ENCODE measurements around the gene SERINC5. TPM values are rescaled to one million over a fixed set of nuclear protein-coding genes. Genes with fewer than 3 reads are reported as not detected.

The SERINC5 gene
- total and polyA plus RNA-seq, 8 donors: 36.7 to 80.7 (median 47.1) TPM

GRCh38 chr5:80231243-80231642 is 24.6 kb downstream of the SERINC5 start:
- intact Hi-C loops (cut with DNase I): no loop called here
- peaks cover 5 to 12% of the 10 kb centered on the region in 2 donors for H3K4me1 ChIP-seq
- no peak for DNase-seq
- TF ChIP-seq CTCF (IDR thresholded peaks at IDR 0.05): no peak
- no peaks in the 10 kb centered on the region for H3K36me3 ChIP-seq
- no peaks in the 10 kb centered on the region for H3K9me3 ChIP-seq
- ATAC-seq: no peak
- H3K27ac ChIP-seq: no peak overlapping the region
- no peaks in the 10 kb centered on the region for H3K27me3 ChIP-seq
- H3K4me3 ChIP-seq: no peak overlapping the region

GRCh38 chr5:80230269-80230992 is 25.4 kb downstream of the SERINC5 start:
- Histone ChIP-seq H3K9me3 (no peaks in the 10 kb centered on the region), H3K27me3 (no peaks in the 10 kb centered on the region), H3K36me3 (no peaks in the 10 kb centered on the region), H3K27ac (no peak overlapping the region), H3K4me1 (peaks cover 5 to 12% of the 10 kb centered on the region in 2 donors), H3K4me3 (no peak overlapping the region)
- DNase-seq (no peak), ATAC-seq (no peak)
- TF ChIP-seq CTCF (IDR thresholded peaks at IDR 0.05): no peak
- intact Hi-C loops (cut with DNase I): no loop called here

- no peak overlapping the region for H3K4me3 ChIP-seq
- intact Hi-C loops (cut with DNase I): no loop called here
- no peak for TF ChIP-seq CTCF (IDR thresholded peaks at IDR 0.05)
- H3K9me3 ChIP-seq: no peaks in the 10 kb centered on the region
- ATAC-seq (peak; percentile 78), DNase-seq (no peak)
- peaks cover 5 to 12% of the 10 kb centered on the region in 2 donors for H3K4me1 ChIP-seq
- H3K27ac ChIP-seq: peak overlapping the region in 1 of 2 donors; percentile 39
- H3K36me3 ChIP-seq: no peaks in the 10 kb centered on the region
- no peaks in the 10 kb centered on the region for H3K27me3 ChIP-seq
These were observed 26.0 kb downstream of the SERINC5 start for GRCh38 chr5:80229902-80230255.

- DNase-seq (no peak), ATAC-seq (no peak)
- intact Hi-C loops (cut with DNase I): no loop called here
- Histone ChIP-seq H3K36me3 (no peaks in the 10 kb centered on the region), H3K4me3 (no peak overlapping the region), H3K27me3 (no peaks in the 10 kb centered on the region), H3K4me1 (peaks cover 5 to 12% of the 10 kb centered on the region in 2 donors), H3K27ac (no peak overlapping the region), H3K9me3 (no peaks in the 10 kb centered on the region)
- TF ChIP-seq CTCF (IDR thresholded peaks at IDR 0.05): no peak
These were observed 27.8 kb downstream of the SERINC5 start for GRCh38 chr5:80227979-80228596.

- Histone ChIP-seq H3K4me3 (no peak overlapping the region), H3K27ac (no peak overlapping the region), H3K36me3 (no peaks in the 10 kb centered on the region), H3K9me3 (no peaks in the 10 kb centered on the region), H3K4me1 (peaks cover 5 to 12% of the 10 kb centered on the region in 2 donors), H3K27me3 (no peaks in the 10 kb centered on the region)
- no peak for DNase-seq
- ATAC-seq: no peak
- TF ChIP-seq CTCF (IDR thresholded peaks at IDR 0.05): no peak
- intact Hi-C loops (cut with DNase I): no loop called here
These were observed 29.9 kb downstream of the SERINC5 start for GRCh38 chr5:80225934-80226326.

Data from left lung (tissue), 10 donors.